ENCODE measurements around the gene VASH1.

DNA sequence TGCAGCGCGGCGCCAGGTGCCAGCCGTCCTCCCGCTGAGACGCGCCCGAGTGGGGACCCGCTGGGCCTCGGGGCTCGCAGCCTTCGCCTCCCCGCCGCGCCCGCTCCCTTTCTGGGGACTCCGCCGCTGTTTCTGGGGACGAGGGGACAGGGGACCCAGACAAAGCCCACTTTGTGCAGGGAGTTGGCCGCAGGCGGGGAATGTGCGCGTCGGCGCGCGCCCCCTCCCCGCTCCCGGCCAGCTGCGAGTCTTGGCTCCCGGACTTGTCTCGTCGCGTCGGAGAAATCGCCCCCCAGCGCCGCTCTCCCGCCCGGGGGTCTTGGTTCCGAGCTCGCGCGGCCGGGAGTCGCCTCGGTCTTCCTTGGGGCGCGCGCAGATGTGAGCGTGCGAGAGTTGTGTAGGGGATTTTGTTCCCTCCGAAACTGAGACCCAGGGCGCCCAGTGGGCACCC lies 717 bp downstream of the VASH1 start:
- TF ChIP-seq, protein P1, sequence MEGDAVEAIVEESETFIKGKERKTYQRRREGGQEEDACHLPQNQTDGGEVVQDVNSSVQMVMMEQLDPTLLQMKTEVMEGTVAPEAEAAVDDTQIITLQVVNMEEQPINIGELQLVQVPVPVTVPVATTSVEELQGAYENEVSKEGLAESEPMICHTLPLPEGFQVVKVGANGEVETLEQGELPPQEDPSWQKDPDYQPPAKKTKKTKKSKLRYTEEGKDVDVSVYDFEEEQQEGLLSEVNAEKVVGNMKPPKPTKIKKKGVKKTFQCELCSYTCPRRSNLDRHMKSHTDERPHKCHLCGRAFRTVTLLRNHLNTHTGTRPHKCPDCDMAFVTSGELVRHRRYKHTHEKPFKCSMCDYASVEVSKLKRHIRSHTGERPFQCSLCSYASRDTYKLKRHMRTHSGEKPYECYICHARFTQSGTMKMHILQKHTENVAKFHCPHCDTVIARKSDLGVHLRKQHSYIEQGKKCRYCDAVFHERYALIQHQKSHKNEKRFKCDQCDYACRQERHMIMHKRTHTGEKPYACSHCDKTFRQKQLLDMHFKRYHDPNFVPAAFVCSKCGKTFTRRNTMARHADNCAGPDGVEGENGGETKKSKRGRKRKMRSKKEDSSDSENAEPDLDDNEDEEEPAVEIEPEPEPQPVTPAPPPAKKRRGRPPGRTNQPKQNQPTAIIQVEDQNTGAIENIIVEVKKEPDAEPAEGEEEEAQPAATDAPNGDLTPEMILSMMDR (conservative IDR thresholded peaks at IDR 0.05): no peak
- TF ChIP-seq ZFX (IDR thresholded peaks at IDR 0.05): no peak
